Endometrium (tissue), 2 donors: ENCODE results near the gene CRISP1.
"Not testable (repeated sequence)": the region's sequence is repeated elsewhere in the genome, so short reads cannot be mapped to it uniquely, and the experiment has no call there.

Experiments used
- FAIRE-seq: peaks from 2 replicates; lab custom pipeline; 2012; peaks lifted over from hg19 to GRCh38; lab: Jason Lieb, UNC
- donor health status: control.
- donor health status: control.

CRISP1 gene

DNA sequence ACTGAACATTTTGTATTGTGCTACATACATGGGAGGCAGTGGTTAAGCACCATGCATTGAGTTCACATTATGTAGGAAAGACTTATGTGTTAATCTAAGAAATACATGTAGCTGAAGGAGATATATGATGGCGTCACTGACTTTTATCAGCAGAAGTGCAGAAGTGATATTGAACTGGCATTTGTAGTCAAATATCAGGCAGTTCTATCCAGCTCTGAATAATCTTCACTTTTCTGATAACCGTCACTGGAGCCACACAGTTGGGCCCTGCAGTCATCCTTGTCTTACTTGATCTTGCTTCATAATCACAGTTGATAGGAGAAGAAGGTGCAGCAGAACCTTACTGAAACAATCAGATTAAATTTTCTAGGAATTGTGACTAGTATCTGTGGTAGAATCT lies 26.4 kb downstream of the CRISP1 start:
- no peak for FAIRE-seq

DNA sequence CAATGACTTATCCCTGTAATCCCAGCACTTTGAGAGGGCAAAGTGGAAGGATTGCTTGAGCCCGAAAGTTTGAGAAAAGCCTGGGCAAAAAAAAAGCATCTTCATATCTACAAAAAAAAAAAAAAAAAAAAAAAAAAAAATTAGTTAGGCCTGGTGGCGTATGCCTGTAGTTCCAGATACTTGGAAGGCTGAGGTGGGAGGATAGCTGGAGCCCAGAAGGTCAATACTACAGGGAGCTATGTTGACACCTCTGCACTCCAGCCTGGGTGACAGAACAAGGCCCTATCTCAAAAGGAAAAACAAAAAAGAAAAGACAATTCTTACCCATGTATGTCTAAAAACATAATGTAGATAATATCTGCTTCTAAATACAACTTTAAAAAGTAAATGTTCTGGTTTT lies 27.2 kb downstream of the CRISP1 start:
- no peak for FAIRE-seq

DNA sequence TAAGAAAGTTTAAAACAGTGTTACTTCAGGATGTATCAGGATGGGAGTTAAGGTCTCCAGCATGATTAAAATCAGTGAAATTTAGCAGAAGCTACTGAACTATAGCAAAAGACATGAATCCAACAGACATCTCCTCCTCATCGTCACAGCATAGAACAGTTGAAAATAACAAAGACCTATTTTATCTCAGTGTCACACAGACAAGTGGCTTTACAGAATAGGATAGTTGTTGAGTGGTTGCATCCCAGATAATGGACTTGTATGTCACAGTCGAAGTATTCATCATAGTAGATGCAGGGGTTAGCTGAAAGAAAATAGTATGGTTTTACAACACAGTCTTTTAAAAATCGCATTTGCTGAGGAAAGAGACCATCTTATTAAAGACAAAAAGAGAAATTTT lies 31.2 kb downstream of the CRISP1 start:
- FAIRE-seq = no peak

DNA sequence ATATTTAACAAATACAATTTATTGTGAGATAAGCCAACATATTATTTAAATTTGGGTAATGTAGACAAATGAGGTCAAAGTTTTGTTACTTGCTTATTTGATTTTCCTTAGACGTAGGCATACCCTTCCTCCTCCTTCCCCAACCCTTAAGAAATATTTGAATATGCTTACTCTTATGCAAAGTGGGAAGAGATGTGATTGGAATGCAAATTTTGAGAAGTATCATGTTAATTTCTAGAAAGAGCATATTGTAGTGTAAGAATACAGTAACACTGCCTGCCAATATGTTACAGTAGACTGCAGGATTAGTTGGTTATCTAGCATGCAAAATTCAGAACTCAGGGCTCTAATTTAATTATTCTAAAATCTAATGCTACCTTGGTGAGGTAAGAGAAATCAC lies 32.9 kb downstream of the CRISP1 start:
- FAIRE-seq = no peak

DNA sequence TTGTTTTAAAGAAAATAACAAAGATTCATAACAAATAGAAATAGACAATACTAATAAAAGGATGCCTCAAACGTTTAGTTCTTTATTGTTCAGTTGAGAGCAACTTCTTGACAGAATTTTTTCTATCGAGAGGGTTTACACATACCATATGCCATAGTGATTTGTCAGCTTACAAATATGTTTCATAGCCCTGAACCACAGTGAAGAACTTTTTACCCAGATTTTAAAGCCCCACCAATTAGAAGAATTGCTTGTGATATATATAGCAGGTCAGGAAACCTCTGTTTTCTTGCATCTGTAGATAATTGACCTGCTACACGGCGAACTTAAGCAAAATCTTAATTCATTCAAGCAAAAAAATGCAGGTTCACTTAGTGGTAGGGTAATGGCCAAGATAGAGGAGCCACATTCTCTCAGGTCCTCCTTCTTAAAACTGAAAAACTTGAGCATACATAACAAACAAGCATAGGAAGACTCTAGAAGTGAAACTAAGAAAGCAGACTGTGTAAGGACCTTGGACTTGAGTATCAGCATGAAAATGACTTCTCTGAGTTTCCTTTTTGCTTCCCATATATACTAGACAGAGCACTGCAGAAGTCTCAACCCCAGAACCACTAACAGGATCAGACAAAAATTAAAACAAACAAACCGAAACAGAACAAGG lies 39.5 kb downstream of the CRISP1 start:
- no peak for FAIRE-seq

DNA sequence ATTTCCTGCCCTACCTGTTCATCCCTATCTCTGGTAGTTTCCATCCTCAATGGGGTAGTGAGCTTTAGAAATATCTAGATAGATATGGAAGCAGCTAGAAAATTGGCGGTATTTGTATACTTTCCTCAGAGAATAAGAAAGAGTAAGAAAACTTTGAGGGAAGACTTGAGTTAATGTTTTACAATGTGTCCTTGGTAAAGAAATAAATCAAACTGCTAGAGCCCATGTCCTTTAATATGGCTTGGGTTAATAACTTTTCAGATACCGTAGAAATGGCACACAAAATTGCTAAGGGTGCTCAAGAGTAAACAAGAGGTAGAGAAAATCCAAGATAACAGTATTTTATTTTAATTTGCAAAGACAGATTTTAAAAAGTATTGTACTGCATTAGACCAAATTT lies 51.2 kb downstream of the CRISP1 start:
- no peak for FAIRE-seq

DNA sequence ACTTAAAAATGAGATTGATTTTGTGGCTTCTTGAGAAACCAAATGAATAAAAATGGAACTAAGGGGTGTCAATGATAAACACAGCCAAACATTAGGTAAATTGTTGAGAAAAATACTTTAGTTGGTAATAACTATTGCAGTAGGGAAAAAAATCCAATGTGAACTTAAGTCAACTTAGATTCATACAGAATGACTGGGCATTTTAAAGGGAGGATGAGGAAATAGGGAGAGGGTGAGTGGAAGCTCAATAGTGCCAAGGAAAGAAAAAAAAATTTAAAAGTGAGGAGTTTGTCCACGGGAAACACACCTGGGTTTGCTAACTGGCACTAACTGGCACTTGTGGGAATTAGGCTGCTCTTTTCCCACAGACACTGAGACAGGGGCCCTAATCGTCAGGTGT lies 53.1 kb downstream of the CRISP1 start:
- FAIRE-seq = no peak

DNA sequence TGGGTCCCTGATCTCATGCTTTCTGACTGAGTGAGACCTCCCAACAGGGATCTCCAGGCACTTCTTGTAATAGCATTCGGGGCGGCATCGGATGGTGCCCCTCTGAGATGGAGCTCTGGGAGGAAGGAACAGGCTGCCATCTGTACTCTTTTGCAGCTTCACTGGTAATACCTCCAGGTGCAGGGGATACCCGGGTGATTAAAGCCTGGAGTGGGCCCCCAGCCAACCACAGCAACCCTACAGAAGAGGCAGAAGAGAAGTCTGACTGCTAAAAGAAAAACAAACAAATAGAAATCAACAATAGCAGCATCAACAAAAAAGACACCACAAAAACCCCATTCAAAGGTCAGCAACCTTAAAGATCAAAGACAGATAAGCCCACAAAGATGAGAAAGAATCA lies 60.2 kb downstream of the CRISP1 start:
- no peak for FAIRE-seq

DNA sequence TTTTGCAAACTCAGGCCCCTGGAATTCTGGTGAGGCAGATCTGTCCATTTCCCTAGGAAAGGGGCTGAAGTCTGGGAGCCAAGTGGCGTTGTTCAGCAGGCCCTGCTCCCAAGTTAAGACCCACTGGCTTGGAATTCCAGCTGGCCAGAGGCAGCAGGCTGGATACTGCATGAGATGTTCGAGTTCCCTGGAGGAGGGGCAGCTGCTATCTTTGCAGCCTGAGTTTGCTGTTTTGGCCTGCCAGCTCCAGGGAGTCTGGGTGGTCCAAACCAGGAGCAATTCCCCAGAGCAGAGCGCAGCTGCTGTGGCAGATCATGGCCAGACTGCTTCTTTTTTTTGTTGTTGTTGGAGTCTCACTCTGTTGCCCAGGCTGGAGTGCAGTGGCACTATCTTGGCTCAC lies 61.1 kb downstream of the CRISP1 start:
- no peak for FAIRE-seq

DNA sequence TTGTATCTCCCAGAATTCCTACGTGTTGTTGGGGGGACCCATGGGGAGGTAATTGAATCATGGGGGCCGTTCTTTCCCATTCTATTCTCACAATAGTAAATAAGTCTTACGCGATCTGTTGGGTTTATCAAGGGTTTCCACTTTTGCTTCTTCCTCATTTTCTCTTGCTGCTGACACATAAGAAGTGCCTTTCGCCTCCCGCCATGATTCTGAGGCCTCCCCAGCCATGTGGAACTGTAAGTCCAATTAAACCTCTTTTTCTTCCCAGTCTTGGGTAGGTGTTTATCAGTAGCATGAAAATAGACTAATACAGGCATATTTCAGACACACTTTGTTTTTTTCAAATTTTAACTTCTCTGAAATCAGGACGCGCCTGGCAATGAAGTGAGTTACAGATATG lies 64.8 kb downstream of the CRISP1 start:
- no peak for FAIRE-seq

DNA sequence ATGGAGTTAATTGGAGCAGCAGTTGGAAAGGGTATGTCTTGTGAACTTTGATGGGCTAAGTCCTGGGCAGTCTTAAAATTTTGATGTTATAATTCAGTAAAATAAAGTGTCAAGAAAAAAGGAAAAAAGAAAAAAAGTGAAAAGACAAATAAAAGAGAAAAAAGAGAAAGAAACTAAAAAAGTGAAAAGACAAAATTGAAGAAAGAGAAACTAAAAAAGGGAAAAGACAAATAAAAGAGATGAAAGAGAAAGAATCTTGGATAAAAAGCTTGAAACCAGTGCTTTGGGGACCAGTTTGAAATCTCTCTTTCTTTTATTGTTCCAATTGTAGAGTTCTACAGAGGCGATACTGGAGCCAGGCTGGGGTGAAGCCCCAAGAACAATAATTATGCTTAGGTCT lies 67.2 kb downstream of the CRISP1 start:
- no peak for FAIRE-seq

DNA sequence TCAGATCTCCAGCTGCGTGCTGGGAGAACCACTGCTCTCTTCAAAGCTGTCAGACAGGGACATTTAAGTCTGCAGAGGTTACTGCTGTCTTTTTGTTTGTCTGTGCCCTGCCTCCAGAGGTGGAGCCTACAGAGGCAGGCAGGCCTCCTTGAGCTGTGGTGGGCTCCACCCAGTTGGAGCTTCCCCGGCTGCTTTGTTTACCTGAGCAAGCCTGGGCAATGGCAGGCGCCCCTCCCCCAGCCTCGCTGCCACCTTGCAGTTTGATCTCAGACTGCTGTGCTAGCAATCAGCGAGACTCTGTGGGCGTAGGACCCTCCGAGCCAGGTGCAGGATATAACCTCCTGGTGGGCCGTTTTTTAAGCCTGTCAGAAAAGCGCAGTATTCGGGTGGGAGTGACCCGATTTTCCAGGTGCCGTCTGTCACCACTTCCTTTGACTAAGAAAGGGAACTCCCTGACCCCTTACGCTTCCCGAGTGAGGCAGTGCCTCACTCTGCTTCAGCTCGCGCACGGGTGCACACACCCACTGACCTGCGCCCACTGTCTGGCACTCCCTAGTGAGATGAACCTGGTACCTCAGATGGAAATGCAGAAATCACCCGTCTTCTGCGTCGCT lies 69.4 kb downstream of the CRISP1 start:
- not testable (repeated sequence) for FAIRE-seq

DNA sequence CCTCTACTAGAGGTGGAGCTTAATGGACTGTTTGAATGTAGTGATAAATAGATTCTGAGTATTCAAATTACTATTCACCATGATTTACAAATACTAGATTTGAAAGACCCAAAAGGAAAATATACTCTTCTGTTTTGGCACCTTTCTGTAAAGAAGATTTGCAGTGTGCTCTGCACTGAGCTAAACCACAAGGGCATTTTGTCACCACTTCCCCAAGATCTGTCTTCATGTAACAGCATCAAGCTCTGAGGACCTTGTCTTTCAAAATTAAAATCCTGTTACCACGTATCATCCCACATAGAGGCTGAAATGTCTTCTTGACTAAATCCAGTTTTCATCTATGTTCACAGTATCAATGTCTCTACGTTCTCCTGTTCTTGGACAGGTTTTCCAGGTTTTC lies 76.0 kb downstream of the CRISP1 start:
- FAIRE-seq = no peak

DNA sequence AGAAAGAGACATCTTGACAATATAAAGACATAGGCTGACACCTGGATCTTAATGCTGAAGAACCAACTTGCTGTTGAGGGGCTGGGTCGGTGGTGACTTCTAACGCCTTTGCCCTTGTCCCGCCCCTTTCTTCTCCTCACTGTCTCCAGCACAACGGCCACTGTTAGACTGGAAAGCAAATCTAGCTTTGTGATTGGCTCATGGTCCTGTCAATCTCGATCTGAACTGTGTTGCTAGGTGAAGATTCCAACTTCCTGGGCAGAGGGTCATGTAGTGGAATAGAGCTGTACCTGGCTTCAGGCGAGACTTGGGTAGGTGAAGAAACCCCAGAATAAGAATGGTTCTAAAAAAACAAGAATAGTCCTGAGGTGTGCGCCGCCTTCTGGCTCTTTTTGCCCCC lies 79.2 kb downstream of the CRISP1 start, which contains the start of gene PGK2:
PGK2 (minus strand) TSS at position 110 of the 400 bp plus-strand sequence; CDS start at position 12, 98 bp downstream.
- no peak for FAIRE-seq

DNA sequence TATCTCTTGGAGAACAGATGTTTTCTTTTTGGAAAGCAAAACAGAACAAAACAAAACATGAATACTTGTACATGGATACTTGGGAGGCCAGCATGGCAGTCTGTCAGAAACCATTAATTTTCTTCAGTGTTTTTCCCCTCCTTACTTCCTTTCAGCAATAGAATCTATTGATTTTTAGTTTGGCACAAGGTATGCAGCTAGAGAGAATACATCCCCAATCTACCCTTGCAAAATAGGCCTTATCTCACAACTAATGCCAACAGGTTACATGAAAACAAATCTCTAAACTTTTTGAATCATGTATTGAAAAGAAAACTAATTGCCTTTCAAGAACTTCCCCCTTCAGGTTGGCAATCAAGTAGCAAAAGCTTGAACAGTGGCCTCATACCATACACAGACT lies 82.1 kb downstream of the CRISP1 start:
- FAIRE-seq = peak; percentile 88
